NCI-H1694 treated with DMSO at 0.1 percent for 48 hours (cell line): Measurements from ENCODE around the gene MYRIP.
"Not testable (repeated sequence)": the region's sequence is repeated elsewhere in the genome, so short reads cannot be mapped to it uniquely, and the experiment has no call there.

Experiments
- DNase-seq: peaks from one replicate; lab custom pipeline; 2025; lab: John Stamatoyannopoulos, UW

The MYRIP gene

GRCh38 chr3:40130721-40131120, 321.3 kb downstream of the MYRIP start:
- DNase-seq: no peak

- DNase-seq: not testable (repeated sequence)
These were observed 324.6 kb downstream of the MYRIP start for GRCh38 chr3:40133886-40134575.

GRCh38 chr3:40137591-40138295, 328.3 kb downstream of the MYRIP start:
- DNase-seq: no peak

- DNase-seq: no peak
These were observed 334.1 kb downstream of the MYRIP start for GRCh38 chr3:40143283-40144090.

- no peak for DNase-seq
These were observed 339.4 kb downstream of the MYRIP start for GRCh38 chr3:40148827-40149226.

GRCh38 chr3:40152482-40153133, 343.2 kb downstream of the MYRIP start:
- DNase-seq: no peak

- DNase-seq: no peak
These were observed 351.5 kb downstream of the MYRIP start for GRCh38 chr3:40160933-40161332.

- no peak for DNase-seq
These were observed 353.2 kb downstream of the MYRIP start for GRCh38 chr3:40162616-40163015.

GRCh38 chr3:40166997-40167396, 357.6 kb downstream of the MYRIP start:
- DNase-seq: no peak

- no peak for DNase-seq
These were observed 358.5 kb downstream of the MYRIP start for GRCh38 chr3:40167958-40168357.

GRCh38 chr3:40169983-40170382, 360.6 kb downstream of the MYRIP start:
- DNase-seq: no peak

GRCh38 chr3:40170395-40170794, 361.0 kb downstream of the MYRIP start:
- DNase-seq: no peak

GRCh38 chr3:40172560-40172959, 363.2 kb downstream of the MYRIP start:
- DNase-seq: no peak

- DNase-seq: no peak
These were observed 363.9 kb downstream of the MYRIP start for GRCh38 chr3:40173227-40173721.

- DNase-seq: no peak
These were observed 368.7 kb downstream of the MYRIP start for GRCh38 chr3:40178012-40178594.

GRCh38 chr3:40179016-40179415, 369.6 kb downstream of the MYRIP start:
- DNase-seq: peak; percentile 3

- no peak for DNase-seq
These were observed 371.8 kb downstream of the MYRIP start for GRCh38 chr3:40181182-40181581.

GRCh38 chr3:40185029-40185695, 375.8 kb downstream of the MYRIP start:
- DNase-seq: no peak

- no peak for DNase-seq
These were observed 377.1 kb downstream of the MYRIP start for GRCh38 chr3:40186508-40186907.

- no peak for DNase-seq
These were observed 378.5 kb downstream of the MYRIP start for GRCh38 chr3:40187945-40188344.

- no peak for DNase-seq
These were observed 379.7 kb downstream of the MYRIP start for GRCh38 chr3:40189118-40189517.
